ENCODE measurements around the gene GOLGA8M.
"Not testable (repeated sequence)": the region's sequence is repeated elsewhere in the genome, so short reads cannot be mapped to it uniquely, and the experiment has no call there.

DNA sequence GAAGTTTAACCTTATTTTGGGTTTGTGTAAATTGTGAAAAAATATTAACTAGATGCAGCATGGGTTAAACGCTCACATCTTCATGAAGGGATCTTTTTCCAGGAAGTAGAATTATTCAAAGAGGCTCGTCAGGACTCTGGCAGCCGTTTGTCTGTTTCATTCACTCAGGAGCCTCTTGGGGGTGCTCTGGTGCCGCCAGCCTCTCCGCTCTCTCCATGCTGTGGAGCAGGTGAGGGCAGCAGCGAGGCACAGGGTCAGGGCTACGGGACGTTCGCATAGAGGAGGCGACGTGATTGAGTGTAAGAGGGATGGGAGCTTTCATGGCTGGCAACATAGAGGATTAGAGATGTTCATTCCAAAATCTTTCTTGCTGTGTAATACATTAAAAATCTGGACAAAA is 48.5 kb downstream of the GOLGA8M start:
- TF ChIP-seq, protein P1, sequence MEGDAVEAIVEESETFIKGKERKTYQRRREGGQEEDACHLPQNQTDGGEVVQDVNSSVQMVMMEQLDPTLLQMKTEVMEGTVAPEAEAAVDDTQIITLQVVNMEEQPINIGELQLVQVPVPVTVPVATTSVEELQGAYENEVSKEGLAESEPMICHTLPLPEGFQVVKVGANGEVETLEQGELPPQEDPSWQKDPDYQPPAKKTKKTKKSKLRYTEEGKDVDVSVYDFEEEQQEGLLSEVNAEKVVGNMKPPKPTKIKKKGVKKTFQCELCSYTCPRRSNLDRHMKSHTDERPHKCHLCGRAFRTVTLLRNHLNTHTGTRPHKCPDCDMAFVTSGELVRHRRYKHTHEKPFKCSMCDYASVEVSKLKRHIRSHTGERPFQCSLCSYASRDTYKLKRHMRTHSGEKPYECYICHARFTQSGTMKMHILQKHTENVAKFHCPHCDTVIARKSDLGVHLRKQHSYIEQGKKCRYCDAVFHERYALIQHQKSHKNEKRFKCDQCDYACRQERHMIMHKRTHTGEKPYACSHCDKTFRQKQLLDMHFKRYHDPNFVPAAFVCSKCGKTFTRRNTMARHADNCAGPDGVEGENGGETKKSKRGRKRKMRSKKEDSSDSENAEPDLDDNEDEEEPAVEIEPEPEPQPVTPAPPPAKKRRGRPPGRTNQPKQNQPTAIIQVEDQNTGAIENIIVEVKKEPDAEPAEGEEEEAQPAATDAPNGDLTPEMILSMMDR (IDR thresholded peaks at IDR 0.05; ENCODE audit: low read depth, low read length, poor library complexity, severe bottlenecking) = not testable (repeated sequence)
- not testable (repeated sequence) for TF ChIP-seq EZH2phosphoT487 (IDR thresholded peaks at IDR 0.05; ENCODE audit: borderline replicate concordance, low read length)
